ENCODE measurements around the gene CALN1.

GRCh38 chr7:71766016-71766415, 646.1 kb downstream of the CALN1 start:
- TF ChIP-seq POLR2A (IDR thresholded peaks at IDR 0.05), result no peak
- TF ChIP-seq CTCF (IDR thresholded peaks at IDR 0.05), result no peak
